HG02840 (cell line): ENCODE data around the gene PALS2.

Experiments
- ATAC-seq: cut with Tn5 transposase; IDR thresholded peaks from one replicate; pipeline ENCODE4 v1.9.1; 2021; ENCODE audit warnings: mild to moderate bottlenecking, moderate library complexity, moderate number of reproducible peaks; ENCODE audit not compliant: unreplicated experiment, low FRiP score

The PALS2 gene

GRCh38 chr7:24580283-24580946 lies 7.2 kb downstream of the PALS2 start:
- ATAC-seq = no peak

GRCh38 chr7:24582166-24582565 lies 8.9 kb downstream of the PALS2 start:
- no peak for ATAC-seq

GRCh38 chr7:24587853-24588252 lies 14.6 kb downstream of the PALS2 start:
- ATAC-seq = peak; percentile 67

- ATAC-seq = no peak
Observed at GRCh38 chr7:24591152-24591551, 17.9 kb downstream of the PALS2 start.

- no peak for ATAC-seq
Observed at GRCh38 chr7:24595671-24596418, 22.6 kb downstream of the PALS2 start.

- ATAC-seq = no peak
Observed at GRCh38 chr7:24597014-24597413, 23.8 kb downstream of the PALS2 start.

- no peak for ATAC-seq
Observed at GRCh38 chr7:24601600-24601999, 28.3 kb downstream of the PALS2 start.

GRCh38 chr7:24602860-24603456 lies 29.7 kb downstream of the PALS2 start:
- no peak for ATAC-seq

- no peak for ATAC-seq
Observed at GRCh38 chr7:24604630-24605029, 31.4 kb downstream of the PALS2 start.

- no peak for ATAC-seq
Observed at GRCh38 chr7:24608504-24608903, 35.3 kb downstream of the PALS2 start.

- ATAC-seq = no peak
Observed at GRCh38 chr7:24609059-24609458, 35.8 kb downstream of the PALS2 start.

- ATAC-seq = no peak
Observed at GRCh38 chr7:24609570-24609969, 36.3 kb downstream of the PALS2 start.

GRCh38 chr7:24611130-24611529 lies 37.9 kb downstream of the PALS2 start:
- no peak for ATAC-seq

GRCh38 chr7:24617957-24618616 lies 44.8 kb downstream of the PALS2 start:
- ATAC-seq = no peak

- ATAC-seq = no peak
Observed at GRCh38 chr7:24619978-24620377, 46.7 kb downstream of the PALS2 start.

GRCh38 chr7:24622646-24623182 lies 49.5 kb downstream of the PALS2 start:
- ATAC-seq = no peak
